Esophagus squamous epithelium (tissue), 5 donors: ENCODE results near the gene RNPEPL1. TPM values are rescaled to one million over a fixed set of nuclear protein-coding genes. Genes with fewer than 3 reads are reported as not detected.
A peak's percentile ranks its signal among the peaks of the same experiment; 100 is the strongest.
"Not testable (repeated sequence)": the region's sequence is repeated elsewhere in the genome, so short reads cannot be mapped to it uniquely, and the experiment has no call there.

Experiments
- DNase-seq: peaks from one replicate; lab custom pipeline; 2025; lab: John Stamatoyannopoulos, UW
- H3K27ac ChIP-seq, 4 donors: fragments of 200-600 bp; sonication (generic); one replicate each; pipeline ENCODE4 v1.5.1; 2016 to 2019; ENCODE audit warnings: mild to moderate bottlenecking in 1 of 4
- H3K27me3 ChIP-seq, 4 donors: fragments of 200-600 bp; sonication (generic); 1 replicate in 3 of 4; 2 replicates in 1 of 4; pipeline versions ENCODE4 v1.5.1 to v1.6.0; 2017 to 2021; ENCODE audit warnings: antibody characterized with exemption in 1 of 4
- H3K36me3 ChIP-seq, 3 donors: fragments of 200-600 bp; sonication (generic); one replicate each; pipeline ENCODE4 v1.5.1; 2016 to 2019
- H3K4me1 ChIP-seq, 3 donors: fragments of 200-600 bp; sonication (generic); one replicate each; pipeline ENCODE4 v1.5.1; 2017 to 2019
- H3K4me3 ChIP-seq, 4 donors: fragments of 200-600 bp; sonication (generic); 1 replicate in 3 of 4; 2 replicates in 1 of 4; pipeline ENCODE4 v1.5.1; 2016 to 2019; ENCODE audit warnings: mild to moderate bottlenecking in 2 of 4, moderate library complexity in 1 of 4
- H3K9me3 ChIP-seq, 3 donors: fragments of 200-600 bp; sonication (generic); one replicate each; pipeline ENCODE4 v1.5.1; 2016 to 2019
- CTCF ChIP-seq, 6 experiments: fragments of 450-650 bp in 4 of 6; fragments of 200-600 bp in 2 of 6; sonication (generic) in 2 of 6; IDR thresholded peaks; one replicate each; pipeline ENCODE4 v1.5.1; 2016 to 2019; ENCODE audit warnings: antibody characterized with exemption in 6 of 6, mild to moderate bottlenecking in 4 of 6, moderate library complexity in 4 of 6
- POLR2A ChIP-seq, 4 donors: fragments of 450-650 bp; IDR thresholded peaks; one replicate each; pipeline ENCODE4 v1.6.1; 2017; ENCODE audit warnings: antibody characterized with exemption in 4 of 4, mild to moderate bottlenecking in 4 of 4, moderate library complexity in 3 of 4
- whole genome bisulfite sequencing, 2 donors: methylation state at CpG; one replicate each; pipeline ENCODE4 v1.1.5; 2018; 5-methylcytosine and 5-hydroxymethylcytosine counted together
- intact Hi-C: fragments of 100-400 bp; cut with DNase I; formaldehyde crosslinking; loops from one replicate; pipeline ENCODE4 v1.15.0; 2022
- total RNA-seq, 4 donors: library from RNA; depleted of rRNA; stranded (reverse); fragments of >200 nt; gene quantifications; one replicate each; pipeline ENCODE4 v1.1.0, GENCODE V29; 2016
- donor health status: DM: yes; HTN: yes; CAD: no.

RNPEPL1 gene
- total RNA-seq, 4 donors from 2014 or later, result 41.9 to 96.5 (median 48.1) TPM

- H3K4me3 ChIP-seq, result peak overlapping the region in 2 of 4 donors; percentile 85 to 93
- peak overlapping the region in 1 of 4 donors; percentile 100 for H3K27ac ChIP-seq
Measured at GRCh38 chr2:240559286-240559685, 9.0 kb upstream of the RNPEPL1 start.

GRCh38 chr2:240560084-240560479 lies 8.2 kb upstream of the RNPEPL1 start, which contains the start of gene DUSP28:
DUSP28 (plus strand) TSS chr2:240560357; CDS start chr2:240560685, 328 bp downstream.
- no peaks in the 10 kb centered on the region for H3K27me3 ChIP-seq
- WGBS, 2 donors, result 0 to 2% methylated on average over 9 to 22 of the region's 39 CpGs
- peak within 1 kb of the TSS; percentile 99 to 100 (median 100) for H3K27ac ChIP-seq
- no peak for DNase-seq
- intact Hi-C loops, result no loop called here
- H3K4me1 ChIP-seq, result peaks cover 28 to 77% (median 48%) of the 10 kb centered on the region in 3 donors
- peak within 1 kb of the TSS; percentile 85 to 96 (median 90) for H3K4me3 ChIP-seq
- peak in 3 of 4 donors; percentile 76 to 95 (median 89) for TF ChIP-seq POLR2A (IDR thresholded peaks at IDR 0.05)
- peak in 1 of 6 experiments; percentile 22 for TF ChIP-seq CTCF (IDR thresholded peaks at IDR 0.05)
- H3K36me3 ChIP-seq, result peaks cover 0 to 18% (median 0%) of the 10 kb centered on the region in 3 donors
- no peaks in the 10 kb centered on the region for H3K9me3 ChIP-seq

More at GRCh38 chr2:240559286-240559685, 9.0 kb upstream of the RNPEPL1 start:
- intact Hi-C loops, result no loop called here
- H3K36me3 ChIP-seq, result peaks cover 0 to 26% (median 0%) of the 10 kb centered on the region in 3 donors
- H3K9me3 ChIP-seq, result no peaks in the 10 kb centered on the region
- WGBS, 2 donors, result 100% methylated on average over 1 of the region's 3 CpGs; no CpG with 5 or more reads in 1 of the 2 donors
- H3K4me1 ChIP-seq, result peaks cover 28 to 69% (median 42%) of the 10 kb centered on the region in 3 donors
- no peak for TF ChIP-seq POLR2A (IDR thresholded peaks at IDR 0.05)
- no peak for TF ChIP-seq CTCF (IDR thresholded peaks at IDR 0.05)
- H3K27me3 ChIP-seq, result no peaks in the 10 kb centered on the region
- no peak for DNase-seq

- Histone ChIP-seq H3K36me3 (peaks cover 0 to 11% (median 0%) of the 10 kb centered on the region in 3 donors), H3K27me3 (no peaks in the 10 kb centered on the region), H3K4me3 (peak overlapping the region; percentile 85 to 96 (median 90)), H3K4me1 (peaks cover 34 to 83% (median 54%) of the 10 kb centered on the region in 3 donors), H3K9me3 (no peaks in the 10 kb centered on the region), H3K27ac (peak overlapping the region; percentile 99 to 100 (median 100))
- WGBS, 2 donors, result 0% methylated on average over 1 of the region's 101 CpGs; no CpG with 5 or more reads in 1 of the 2 donors
- peak; percentile 97 for DNase-seq
- intact Hi-C loops, result no loop called here
- peak in 3 of 4 donors; percentile 54 to 93 (median 55) for TF ChIP-seq POLR2A (IDR thresholded peaks at IDR 0.05)
- peak in 4 of 6 experiments; percentile 19 to 54 (median 46) for TF ChIP-seq CTCF (IDR thresholded peaks at IDR 0.05)
Measured at GRCh38 chr2:240560480-240561324, 7.6 kb upstream of the RNPEPL1 start.

DNA sequence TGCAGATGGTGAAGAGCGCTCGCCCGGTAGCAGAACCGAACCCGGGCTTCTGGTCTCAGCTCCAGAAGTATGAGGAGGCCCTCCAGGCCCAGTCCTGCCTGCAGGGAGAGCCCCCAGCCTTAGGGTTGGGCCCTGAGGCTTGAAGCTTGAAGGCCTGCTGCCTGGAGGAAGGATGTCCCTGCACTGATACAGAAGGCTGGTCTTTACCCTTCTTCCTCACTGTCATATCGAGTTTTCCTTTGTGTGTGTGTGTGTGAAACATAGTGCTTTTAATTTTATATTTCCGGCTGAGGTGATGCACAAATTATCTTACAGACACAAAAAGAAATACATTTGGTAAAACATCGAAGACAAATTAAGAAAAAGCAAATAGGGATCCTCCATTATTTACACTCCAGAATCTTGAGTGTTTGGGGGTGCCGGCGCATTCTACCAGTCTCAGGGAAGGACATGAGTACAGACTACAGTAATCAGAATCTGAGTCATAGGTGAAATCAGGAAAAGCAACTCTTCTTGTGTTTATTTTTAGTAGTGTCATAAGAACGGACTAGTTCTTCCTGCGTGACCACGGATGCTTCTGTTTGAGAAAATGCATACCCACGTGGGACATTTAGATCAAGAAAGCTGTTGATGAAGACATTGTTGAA lies 6.8 kb upstream of the RNPEPL1 start:
- no peaks in the 10 kb centered on the region for H3K27me3 ChIP-seq
- intact Hi-C loops, result no loop called here
- peaks cover 0 to 9% (median 0%) of the 10 kb centered on the region in 3 donors for H3K36me3 ChIP-seq
- peak in 2 of 6 experiments; percentile 2 to 33 for TF ChIP-seq CTCF (IDR thresholded peaks at IDR 0.05)
- TF ChIP-seq POLR2A (IDR thresholded peaks at IDR 0.05), result peak in 1 of 4 donors; percentile 56
- H3K27ac ChIP-seq, result peak overlapping the region; percentile 99 to 100 (median 100)
- H3K9me3 ChIP-seq, result no peaks in the 10 kb centered on the region
- peaks cover 40 to 87% (median 59%) of the 10 kb centered on the region in 3 donors for H3K4me1 ChIP-seq
- peak overlapping the region; percentile 85 to 96 (median 90) for H3K4me3 ChIP-seq
- 9 to 13% methylated on average over 9 to 14 of the region's 14 CpGs for WGBS, 2 donors
- DNase-seq, result no peak

DNA sequence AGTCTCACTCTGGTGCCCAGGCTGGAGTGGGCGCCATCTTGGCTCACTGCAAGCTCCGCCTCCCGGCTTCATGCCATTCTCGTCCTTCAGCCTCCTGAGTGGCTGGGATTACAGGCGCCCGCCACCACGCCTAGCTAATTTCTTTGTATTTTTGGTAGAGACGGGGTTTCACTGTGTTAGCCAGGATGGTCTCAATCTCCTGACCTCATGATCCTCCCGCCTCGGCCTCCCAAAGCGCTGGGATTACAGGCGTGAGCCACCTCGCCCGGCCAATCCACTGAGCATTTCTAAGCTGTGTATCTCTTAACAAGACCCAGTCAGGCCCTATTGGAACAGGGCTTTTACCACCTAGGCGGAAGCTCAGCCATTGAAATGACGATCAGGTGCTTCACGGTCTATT lies 5.1 kb upstream of the RNPEPL1 start:
- H3K27me3 ChIP-seq, H3K36me3 ChIP-seq, H3K4me3 ChIP-seq, H3K9me3 ChIP-seq, intact Hi-C loops, DNase-seq: not testable (repeated sequence)
- whole genome bisulfite sequencing, 2 donors, result 95 to 96% methylated on average over 12 to 15 of the region's 17 CpGs
- Histone ChIP-seq H3K27ac (peak overlapping the region in 2 of 4 donors; percentile 100), H3K4me1 (peaks cover 41 to 86% (median 56%) of the 10 kb centered on the region in 3 donors)
